WTC11 (cell line): ENCODE data around the gene TXNDC15. TPM values are rescaled to one million over a fixed set of nuclear protein-coding genes. Genes with fewer than 3 reads are reported as not detected.

Experiments
- ATAC-seq: fragments of 200-7000 bp; cut with Tn5 transposase; 2 replicates; pipeline ENCODE4 v1.10.0; 2021; ENCODE audit warnings: mild to moderate bottlenecking, moderate library complexity
- CTCF ChIA-PET: fragments of 300-600 bp; sonication (Branson Sonifier 250); formaldehyde crosslinking; loops from one replicate; lab custom pipeline; 2021; ENCODE audit warnings: antibody characterized with exemption; lab: Charles Lee
- POLR2A ChIA-PET: fragments of 350-600 bp; sonication (Branson Sonifier 250); formaldehyde crosslinking; loops from one replicate; lab custom pipeline; 2021; ENCODE audit warnings: antibody characterized with exemption; lab: Charles Lee
- DNase-seq: peaks from one replicate; pipeline ENCODE4 v3.0.0; 2021; ENCODE audit warnings: low spot score
- H3K27ac Mint-ChIP-seq: 2 replicates; pipeline ENCODE4 v1.8.0; 2021; ENCODE audit warnings: mixed read lengths
- H3K27me3 Mint-ChIP-seq: 2 replicates; pipeline ENCODE4 v1.8.0; 2021; ENCODE audit warnings: low read depth, mild to moderate bottlenecking, moderate library complexity, mixed read lengths
- H3K36me3 Mint-ChIP-seq: 2 replicates; pipeline ENCODE4 v1.8.0; 2021; ENCODE audit warnings: mixed read lengths
- H3K4me1 Mint-ChIP-seq: 2 replicates; pipeline ENCODE4 v1.8.0; 2022; ENCODE audit warnings: mixed read lengths
- H3K4me3 Mint-ChIP-seq: 2 replicates; pipeline ENCODE4 v1.8.0; 2021; ENCODE audit warnings: mild to moderate bottlenecking, moderate library complexity, mixed read lengths
- H3K9me3 Mint-ChIP-seq: 2 replicates; pipeline ENCODE4 v1.8.0; 2021; ENCODE audit warnings: mixed read lengths
- CBFB ChIP-seq: sonication (generic); formaldehyde crosslinking; IDR thresholded peaks from 2 replicates; pipeline ENCODE4 v1.8.1; 2022; ENCODE audit warnings: mild to moderate bottlenecking, low read depth, missing genetic modification reagents
- CDX4 ChIP-seq: fragments of 250-450 bp; sonication (Bioruptor Pico); IDR thresholded peaks from 2 replicates; pipeline ENCODE4 v1.9.0; 2021; ENCODE audit warnings: moderate library complexity, mild to moderate bottlenecking, inconsistent platforms, borderline replicate concordance
- EMX1 ChIP-seq: fragments of 250-450 bp; sonication (Bioruptor Pico); IDR thresholded peaks from 2 replicates; pipeline ENCODE4 v1.8.0; 2021; ENCODE audit warnings: mild to moderate bottlenecking
- HMGA2 ChIP-seq: fragments of 250-450 bp; sonication (Bioruptor Pico); IDR thresholded peaks from 2 replicates; pipeline ENCODE4 v1.4.0; 2021; ENCODE audit warnings: mild to moderate bottlenecking, moderate library complexity
- IRF1 ChIP-seq: sonication (generic); formaldehyde crosslinking; IDR thresholded peaks from 2 replicates; pipeline ENCODE4 v1.8.0; 2023; ENCODE audit warnings: missing genetic modification reagents
- KAT7 ChIP-seq: sonication (generic); formaldehyde crosslinking; IDR thresholded peaks from 2 replicates; pipeline ENCODE4 v1.8.1; 2023; ENCODE audit warnings: missing genetic modification reagents, mild to moderate bottlenecking, borderline replicate concordance
- NFE2L1 ChIP-seq: sonication (generic); formaldehyde crosslinking; IDR thresholded peaks from 2 replicates; pipeline ENCODE4 v1.8.1; 2023; ENCODE audit warnings: missing genetic modification reagents
- NR2C2 ChIP-seq: sonication (generic); formaldehyde crosslinking; IDR thresholded peaks from 2 replicates; pipeline ENCODE4 v1.8.0; 2022; ENCODE audit warnings: mild to moderate bottlenecking, missing genetic modification reagents
- OVOL2 ChIP-seq: fragments of 250-450 bp; sonication (Bioruptor Pico); IDR thresholded peaks from 2 replicates; pipeline ENCODE4 v1.9.0; 2021; ENCODE audit warnings: mild to moderate bottlenecking, borderline replicate concordance
- ZNF219 ChIP-seq: sonication (generic); formaldehyde crosslinking; IDR thresholded peaks from 2 replicates; pipeline ENCODE4 v1.8.0; 2023; ENCODE audit warnings: missing genetic modification reagents, mild to moderate bottlenecking, borderline replicate concordance
- ZNF232 ChIP-seq: sonication (generic); formaldehyde crosslinking; IDR thresholded peaks from 2 replicates; pipeline ENCODE4 v1.8.0; 2022; ENCODE audit warnings: mild to moderate bottlenecking, missing genetic modification reagents
- ZNF281 ChIP-seq: sonication (generic); formaldehyde crosslinking; IDR thresholded peaks from 2 replicates; pipeline ENCODE4 v1.8.0; 2023; ENCODE audit warnings: mild to moderate bottlenecking, missing genetic modification reagents
- ZNF416 ChIP-seq: fragments of 250-450 bp; sonication (Bioruptor Pico); IDR thresholded peaks from 2 replicates; pipeline ENCODE4 v1.9.0; 2021; ENCODE audit warnings: mild to moderate bottlenecking, inconsistent platforms
- ZNF425 ChIP-seq: fragments of 250-450 bp; sonication (Bioruptor Pico); conservative IDR thresholded peaks from 2 replicates; pipeline ENCODE4 v1.9.0; 2021; ENCODE audit warnings: mild to moderate bottlenecking
- total RNA-seq: library from RNA; stranded (reverse); gene quantifications from 3 replicates; pipeline ENCODE4 v1.2.3, GENCODE V29; 2021
- TF ChIP-seq, protein P1 (sequence below): sonication (generic); formaldehyde crosslinking; IDR thresholded peaks from 2 replicates; pipeline ENCODE4 v1.8.1; 2023; ENCODE audit warnings: mild to moderate bottlenecking, missing genetic modification reagents, borderline replicate concordance
- TF ChIP-seq, protein P2 (sequence below): sonication (generic); formaldehyde crosslinking; IDR thresholded peaks from 2 replicates; pipeline ENCODE4 v1.8.0; 2023; ENCODE audit warnings: missing genetic modification reagents, mild to moderate bottlenecking, borderline replicate concordance
- TF ChIP-seq, protein P3 (sequence below): sonication (generic); formaldehyde crosslinking; conservative IDR thresholded peaks from 2 replicates; pipeline ENCODE4 v1.8.1; 2022; ENCODE audit warnings: mild to moderate bottlenecking, missing genetic modification reagents
- TF ChIP-seq, protein P4 (sequence below): sonication (generic); formaldehyde crosslinking; IDR thresholded peaks from 2 replicates; pipeline ENCODE4 v1.8.1; 2022; ENCODE audit warnings: mild to moderate bottlenecking, moderate library complexity, missing genetic modification reagents

Gene TXNDC15
- total RNA-seq, 1 experiment from 2014 or later, result 26.1 TPM

- Mint-ChIP-seq H3K9me3 (no peaks in the 10 kb centered on the region), H3K27ac (no peak overlapping the region), H3K4me1 (no peaks in the 10 kb centered on the region), H3K4me3 (no peak overlapping the region), H3K36me3 (peaks cover 14% of the 10 kb centered on the region), H3K27me3 (no peaks in the 10 kb centered on the region)
- ChIA-PET POLR2A (no interaction called here), CTCF (interaction anchor here (1.0 kb wide), 1 partner anchor 14 kb away, joined by 3 read pairs; no protein-coding TSS in a partner anchor)
- DNase-seq (no peak), ATAC-seq (no peak)
- TF ChIP-seq, protein P1, sequence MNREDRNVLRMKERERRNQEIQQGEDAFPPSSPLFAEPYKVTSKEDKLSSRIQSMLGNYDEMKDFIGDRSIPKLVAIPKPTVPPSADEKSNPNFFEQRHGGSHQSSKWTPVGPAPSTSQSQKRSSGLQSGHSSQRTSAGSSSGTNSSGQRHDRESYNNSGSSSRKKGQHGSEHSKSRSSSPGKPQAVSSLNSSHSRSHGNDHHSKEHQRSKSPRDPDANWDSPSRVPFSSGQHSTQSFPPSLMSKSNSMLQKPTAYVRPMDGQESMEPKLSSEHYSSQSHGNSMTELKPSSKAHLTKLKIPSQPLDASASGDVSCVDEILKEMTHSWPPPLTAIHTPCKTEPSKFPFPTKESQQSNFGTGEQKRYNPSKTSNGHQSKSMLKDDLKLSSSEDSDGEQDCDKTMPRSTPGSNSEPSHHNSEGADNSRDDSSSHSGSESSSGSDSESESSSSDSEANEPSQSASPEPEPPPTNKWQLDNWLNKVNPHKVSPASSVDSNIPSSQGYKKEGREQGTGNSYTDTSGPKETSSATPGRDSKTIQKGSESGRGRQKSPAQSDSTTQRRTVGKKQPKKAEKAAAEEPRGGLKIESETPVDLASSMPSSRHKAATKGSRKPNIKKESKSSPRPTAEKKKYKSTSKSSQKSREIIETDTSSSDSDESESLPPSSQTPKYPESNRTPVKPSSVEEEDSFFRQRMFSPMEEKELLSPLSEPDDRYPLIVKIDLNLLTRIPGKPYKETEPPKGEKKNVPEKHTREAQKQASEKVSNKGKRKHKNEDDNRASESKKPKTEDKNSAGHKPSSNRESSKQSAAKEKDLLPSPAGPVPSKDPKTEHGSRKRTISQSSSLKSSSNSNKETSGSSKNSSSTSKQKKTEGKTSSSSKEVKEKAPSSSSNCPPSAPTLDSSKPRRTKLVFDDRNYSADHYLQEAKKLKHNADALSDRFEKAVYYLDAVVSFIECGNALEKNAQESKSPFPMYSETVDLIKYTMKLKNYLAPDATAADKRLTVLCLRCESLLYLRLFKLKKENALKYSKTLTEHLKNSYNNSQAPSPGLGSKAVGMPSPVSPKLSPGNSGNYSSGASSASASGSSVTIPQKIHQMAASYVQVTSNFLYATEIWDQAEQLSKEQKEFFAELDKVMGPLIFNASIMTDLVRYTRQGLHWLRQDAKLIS, result no peak
- TF ChIP-seq CBFB, result no peak
- no peak for TF ChIP-seq OVOL2 (CRISPR knock-in tag)
- no peak for TF ChIP-seq ZNF416 (CRISPR knock-in tag)
- TF ChIP-seq CDX4 (CRISPR knock-in tag), result no peak
- no peak for TF ChIP-seq IRF1
- TF ChIP-seq EMX1 (CRISPR knock-in tag), result no peak
- TF ChIP-seq KAT7 (CRISPR knock-in tag), result no peak
Observed at GRCh38 chr5:134918861-134919260, 44.7 kb downstream of the TXNDC15 start.

DNA sequence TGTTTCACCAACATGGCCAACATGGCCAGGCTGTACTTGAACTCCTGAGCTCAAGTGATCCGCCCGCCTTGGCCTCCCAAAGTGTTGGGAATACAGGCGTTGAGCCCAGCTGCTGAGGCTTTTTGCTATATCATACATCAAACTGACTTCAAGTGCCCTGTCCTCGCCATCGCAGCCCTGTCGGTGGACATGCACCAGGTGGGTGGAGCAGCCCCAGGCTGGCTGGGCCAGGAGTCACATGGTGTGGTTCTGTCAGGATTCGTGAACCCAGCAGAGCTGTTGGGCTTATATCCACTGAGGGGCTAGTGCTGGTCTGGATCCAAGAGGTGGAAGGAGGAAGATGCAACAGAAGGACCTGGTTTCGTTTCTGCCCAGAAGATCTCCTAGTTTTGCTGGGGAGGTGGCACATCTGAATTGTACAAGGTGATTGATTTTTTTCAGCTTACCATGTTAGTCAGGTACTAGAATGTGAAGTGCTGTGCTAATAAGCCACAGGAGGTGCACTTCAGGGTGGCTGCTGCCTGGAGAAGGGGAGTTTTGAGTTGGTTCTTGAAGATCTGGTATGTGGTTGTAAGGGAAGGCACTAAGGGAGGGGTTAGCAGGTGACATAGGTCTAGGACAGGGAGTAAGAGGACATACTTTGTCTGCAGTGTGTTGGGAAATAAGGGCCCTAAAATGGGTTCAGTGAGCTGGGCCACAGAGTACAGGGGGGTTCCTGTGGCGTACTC, 46.8 kb downstream of the TXNDC15 start:
- no peaks in the 10 kb centered on the region for H3K27me3 Mint-ChIP-seq
- no peak overlapping the region for H3K27ac Mint-ChIP-seq
- ChIA-PET POLR2A (no interaction called here), CTCF (interaction anchor here (0.7 kb wide), 1 partner anchor 84 kb away, joined by 3 read pairs; no protein-coding TSS in a partner anchor)
- ATAC-seq (no peak), DNase-seq (no peak)
- H3K4me1 Mint-ChIP-seq, result no peaks in the 10 kb centered on the region
- peaks cover 11% of the 10 kb centered on the region for H3K36me3 Mint-ChIP-seq
- no peak overlapping the region for H3K4me3 Mint-ChIP-seq
- H3K9me3 Mint-ChIP-seq, result no peaks in the 10 kb centered on the region
- TF ChIP-seq ZNF281 (CRISPR knock-in tag) (no peak), NR2C2 (CRISPR knock-in tag) (no peak), ZNF219 (CRISPR knock-in tag) (no peak), ZNF425 (CRISPR knock-in tag) (no peak), OVOL2 (CRISPR knock-in tag) (no peak), HMGA2 (no peak), ZNF232 (CRISPR knock-in tag) (no peak), NFE2L1 (CRISPR knock-in tag) (no peak)
- TF ChIP-seq, protein P2, sequence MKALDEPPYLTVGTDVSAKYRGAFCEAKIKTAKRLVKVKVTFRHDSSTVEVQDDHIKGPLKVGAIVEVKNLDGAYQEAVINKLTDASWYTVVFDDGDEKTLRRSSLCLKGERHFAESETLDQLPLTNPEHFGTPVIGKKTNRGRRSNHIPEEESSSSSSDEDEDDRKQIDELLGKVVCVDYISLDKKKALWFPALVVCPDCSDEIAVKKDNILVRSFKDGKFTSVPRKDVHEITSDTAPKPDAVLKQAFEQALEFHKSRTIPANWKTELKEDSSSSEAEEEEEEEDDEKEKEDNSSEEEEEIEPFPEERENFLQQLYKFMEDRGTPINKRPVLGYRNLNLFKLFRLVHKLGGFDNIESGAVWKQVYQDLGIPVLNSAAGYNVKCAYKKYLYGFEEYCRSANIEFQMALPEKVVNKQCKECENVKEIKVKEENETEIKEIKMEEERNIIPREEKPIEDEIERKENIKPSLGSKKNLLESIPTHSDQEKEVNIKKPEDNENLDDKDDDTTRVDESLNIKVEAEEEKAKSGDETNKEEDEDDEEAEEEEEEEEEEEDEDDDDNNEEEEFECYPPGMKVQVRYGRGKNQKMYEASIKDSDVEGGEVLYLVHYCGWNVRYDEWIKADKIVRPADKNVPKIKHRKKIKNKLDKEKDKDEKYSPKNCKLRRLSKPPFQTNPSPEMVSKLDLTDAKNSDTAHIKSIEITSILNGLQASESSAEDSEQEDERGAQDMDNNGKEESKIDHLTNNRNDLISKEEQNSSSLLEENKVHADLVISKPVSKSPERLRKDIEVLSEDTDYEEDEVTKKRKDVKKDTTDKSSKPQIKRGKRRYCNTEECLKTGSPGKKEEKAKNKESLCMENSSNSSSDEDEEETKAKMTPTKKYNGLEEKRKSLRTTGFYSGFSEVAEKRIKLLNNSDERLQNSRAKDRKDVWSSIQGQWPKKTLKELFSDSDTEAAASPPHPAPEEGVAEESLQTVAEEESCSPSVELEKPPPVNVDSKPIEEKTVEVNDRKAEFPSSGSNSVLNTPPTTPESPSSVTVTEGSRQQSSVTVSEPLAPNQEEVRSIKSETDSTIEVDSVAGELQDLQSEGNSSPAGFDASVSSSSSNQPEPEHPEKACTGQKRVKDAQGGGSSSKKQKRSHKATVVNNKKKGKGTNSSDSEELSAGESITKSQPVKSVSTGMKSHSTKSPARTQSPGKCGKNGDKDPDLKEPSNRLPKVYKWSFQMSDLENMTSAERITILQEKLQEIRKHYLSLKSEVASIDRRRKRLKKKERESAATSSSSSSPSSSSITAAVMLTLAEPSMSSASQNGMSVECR (CRISPR knock-in tag), result no peak
- TF ChIP-seq, protein P3, sequence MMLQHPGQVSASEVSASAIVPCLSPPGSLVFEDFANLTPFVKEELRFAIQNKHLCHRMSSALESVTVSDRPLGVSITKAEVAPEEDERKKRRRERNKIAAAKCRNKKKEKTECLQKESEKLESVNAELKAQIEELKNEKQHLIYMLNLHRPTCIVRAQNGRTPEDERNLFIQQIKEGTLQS (CRISPR knock-in tag), result no peak
- TF ChIP-seq, protein P4, sequence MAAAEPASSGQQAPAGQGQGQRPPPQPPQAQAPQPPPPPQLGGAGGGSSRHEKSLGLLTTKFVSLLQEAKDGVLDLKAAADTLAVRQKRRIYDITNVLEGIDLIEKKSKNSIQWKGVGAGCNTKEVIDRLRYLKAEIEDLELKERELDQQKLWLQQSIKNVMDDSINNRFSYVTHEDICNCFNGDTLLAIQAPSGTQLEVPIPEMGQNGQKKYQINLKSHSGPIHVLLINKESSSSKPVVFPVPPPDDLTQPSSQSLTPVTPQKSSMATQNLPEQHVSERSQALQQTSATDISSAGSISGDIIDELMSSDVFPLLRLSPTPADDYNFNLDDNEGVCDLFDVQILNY, result no peak
